ENCODE measurements around the gene ZBTB32. TPM values are rescaled to one million over a fixed set of nuclear protein-coding genes. Genes with fewer than 3 reads are reported as not detected.
A peak's percentile ranks its signal among the peaks of the same experiment; 100 is the strongest.

Gene ZBTB32
- total RNA-seq, 2 experiments from 2014 or later = 2.2 to 3.3 TPM

DNA sequence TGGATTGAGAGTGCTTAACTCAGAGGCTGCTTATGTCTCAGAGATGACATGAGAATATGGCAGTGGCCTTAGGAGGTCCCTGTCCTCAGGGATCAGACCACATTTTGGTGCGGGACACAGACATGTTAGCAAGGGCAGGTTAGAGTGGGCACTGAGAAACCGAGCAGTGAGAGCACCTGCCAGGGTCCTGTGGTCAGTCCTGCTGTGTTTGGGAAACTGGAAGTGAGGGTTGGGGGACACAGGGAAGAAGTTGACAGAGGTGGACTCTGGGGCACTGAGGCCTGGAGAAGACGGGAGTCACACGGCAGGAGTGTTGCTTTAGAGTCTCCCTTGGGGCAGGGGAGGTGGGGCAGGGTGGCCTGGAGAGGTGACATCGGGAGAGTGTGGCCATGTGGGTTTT, 30.5 kb downstream of the ZBTB32 start:
- DNase-seq (no peak), ATAC-seq (ENCODE audit: poor library complexity) (no peak)
- Histone ChIP-seq H3K36me3 (ENCODE audit: insufficient read depth, low read length) (peaks cover 84% of the 10 kb centered on the region), H3K4me1 (ENCODE audit: insufficient read depth, low read length) (peaks cover 21% of the 10 kb centered on the region), H3K4me3 (ENCODE audit: low read length) (no peak overlapping the region), H3K9me3 (ENCODE audit: control insufficient read depth in 1 of 2, insufficient read depth in 1 of 2, low read length in 2 of 2) (no peaks in the 10 kb centered on the region), H3K27me3 (ENCODE audit: control insufficient read depth in 1 of 2, insufficient read depth in 2 of 2, low read length in 2 of 2) (no peaks in the 10 kb centered on the region), H3K27ac (ENCODE audit: low read depth in 1 of 2, low read length in 2 of 2) (no peak overlapping the region)
- intact Hi-C loops (cut with DNase I, micrococcal nuclease) = no loop called here
- Mint-ChIP-seq H3K9me3 (no peaks in the 10 kb centered on the region), H3K27ac (peak overlapping the region; percentile 69), H3K36me3 (ENCODE audit: low read depth) (peaks cover 71% of the 10 kb centered on the region), H3K27me3 (no peaks in the 10 kb centered on the region), H3K4me3 (peak overlapping the region; percentile 20), H3K4me1 (ENCODE audit: low read depth) (peaks cover 29% of the 10 kb centered on the region)
- POLR2A ChIA-PET = interaction anchor here (1.2 to 2.1 kb wide), 2 partner anchors 9 to 13 kb away, joined by 4 to 7 read pairs; no protein-coding TSS in a partner anchor
- TF ChIP-seq, protein P1, sequence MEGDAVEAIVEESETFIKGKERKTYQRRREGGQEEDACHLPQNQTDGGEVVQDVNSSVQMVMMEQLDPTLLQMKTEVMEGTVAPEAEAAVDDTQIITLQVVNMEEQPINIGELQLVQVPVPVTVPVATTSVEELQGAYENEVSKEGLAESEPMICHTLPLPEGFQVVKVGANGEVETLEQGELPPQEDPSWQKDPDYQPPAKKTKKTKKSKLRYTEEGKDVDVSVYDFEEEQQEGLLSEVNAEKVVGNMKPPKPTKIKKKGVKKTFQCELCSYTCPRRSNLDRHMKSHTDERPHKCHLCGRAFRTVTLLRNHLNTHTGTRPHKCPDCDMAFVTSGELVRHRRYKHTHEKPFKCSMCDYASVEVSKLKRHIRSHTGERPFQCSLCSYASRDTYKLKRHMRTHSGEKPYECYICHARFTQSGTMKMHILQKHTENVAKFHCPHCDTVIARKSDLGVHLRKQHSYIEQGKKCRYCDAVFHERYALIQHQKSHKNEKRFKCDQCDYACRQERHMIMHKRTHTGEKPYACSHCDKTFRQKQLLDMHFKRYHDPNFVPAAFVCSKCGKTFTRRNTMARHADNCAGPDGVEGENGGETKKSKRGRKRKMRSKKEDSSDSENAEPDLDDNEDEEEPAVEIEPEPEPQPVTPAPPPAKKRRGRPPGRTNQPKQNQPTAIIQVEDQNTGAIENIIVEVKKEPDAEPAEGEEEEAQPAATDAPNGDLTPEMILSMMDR (IDR thresholded peaks at IDR 0.05) = no peak
- CTCF ChIA-PET = no interaction called here

DNA sequence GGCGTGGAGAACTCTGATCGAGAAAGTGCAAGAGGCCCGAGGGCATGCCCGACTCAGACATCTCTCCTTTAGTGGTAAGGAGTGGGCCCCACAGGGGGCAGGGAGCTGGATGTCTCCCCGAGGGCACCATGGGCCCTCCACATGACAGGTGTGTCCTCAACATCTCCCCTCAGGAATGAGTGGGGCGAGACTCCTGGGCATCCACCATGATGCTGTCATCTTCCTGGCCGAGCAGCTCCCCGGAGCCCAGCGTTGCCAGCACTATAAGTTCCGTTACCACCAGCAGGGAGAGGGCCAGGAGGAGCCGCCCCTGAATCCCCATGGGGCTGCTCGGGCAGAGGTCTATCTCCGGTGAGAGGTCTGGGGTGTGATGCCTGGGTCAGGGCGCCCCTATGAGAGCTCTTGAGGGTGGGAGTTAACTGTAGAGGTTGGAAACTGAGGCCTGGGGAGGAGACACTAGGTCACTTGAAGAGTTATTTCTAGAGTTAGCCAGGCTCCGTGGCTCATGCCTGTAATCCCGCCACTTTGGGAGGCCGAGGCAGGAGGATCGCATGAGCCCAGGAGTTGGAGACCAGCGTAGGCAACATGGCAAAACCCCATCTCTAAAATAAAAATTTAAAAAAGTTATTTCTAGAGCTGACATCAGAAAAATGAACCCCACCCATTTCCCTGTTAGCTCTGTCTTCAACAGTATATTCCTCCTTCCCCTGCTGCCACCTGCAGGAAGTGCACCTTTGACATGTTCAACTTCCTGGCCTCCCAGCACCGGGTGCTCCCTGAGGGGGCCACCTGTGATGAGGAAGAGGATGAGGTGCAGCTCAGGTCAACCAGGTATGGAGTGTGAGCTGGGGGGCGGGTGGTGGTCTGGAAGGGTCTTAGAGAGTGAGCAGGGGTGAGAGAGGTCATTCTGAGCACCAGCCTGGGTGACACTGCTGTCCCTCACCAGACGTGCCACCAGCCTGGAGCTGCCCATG, 32.8 kb downstream of the ZBTB32 start:
- CTCF ChIA-PET = interaction anchor here (1.2 kb wide), 1 partner anchor 36 kb away, joined by 4 read pairs; no protein-coding TSS in a partner anchor
- H3K4me3 Mint-ChIP-seq = peak overlapping the region; percentile 88
- Histone ChIP-seq H3K4me1 (ENCODE audit: insufficient read depth, low read length) (peaks cover 41% of the 10 kb centered on the region), H3K9me3 (ENCODE audit: control insufficient read depth in 1 of 2, insufficient read depth in 1 of 2, low read length in 2 of 2) (no peaks in the 10 kb centered on the region), H3K27ac (ENCODE audit: low read depth in 1 of 2, low read length in 2 of 2) (no peak overlapping the region), H3K4me3 (ENCODE audit: low read length) (no peak overlapping the region), H3K27me3 (ENCODE audit: control insufficient read depth in 1 of 2, insufficient read depth in 2 of 2, low read length in 2 of 2) (no peaks in the 10 kb centered on the region), H3K36me3 (ENCODE audit: insufficient read depth, low read length) (peaks cover 61% of the 10 kb centered on the region)
- peaks cover 61% of the 10 kb centered on the region for H3K36me3 Mint-ChIP-seq (ENCODE audit: low read depth)
- H3K4me1 Mint-ChIP-seq (ENCODE audit: low read depth) = peaks cover 41% of the 10 kb centered on the region
- H3K27ac Mint-ChIP-seq = peak overlapping the region; percentile 83
- H3K27me3 Mint-ChIP-seq = no peaks in the 10 kb centered on the region
- ATAC-seq (ENCODE audit: poor library complexity) = no peak
- TF ChIP-seq, protein P1 (IDR thresholded peaks at IDR 0.05) = no peak
- no peaks in the 10 kb centered on the region for H3K9me3 Mint-ChIP-seq
- DNase-seq = peak in 5 of 14 experiments; percentile 19 to 60 (median 42)
- intact Hi-C loops (cut with DNase I, micrococcal nuclease) = no loop called here
- POLR2A ChIA-PET = interaction anchor here (0.7 to 2.3 kb wide), 4 partner anchors 11 to 97 kb away, joined by 3 to 12 read pairs (median 6); partner anchors contain the start of genes KMT2B and LIN37

DNA sequence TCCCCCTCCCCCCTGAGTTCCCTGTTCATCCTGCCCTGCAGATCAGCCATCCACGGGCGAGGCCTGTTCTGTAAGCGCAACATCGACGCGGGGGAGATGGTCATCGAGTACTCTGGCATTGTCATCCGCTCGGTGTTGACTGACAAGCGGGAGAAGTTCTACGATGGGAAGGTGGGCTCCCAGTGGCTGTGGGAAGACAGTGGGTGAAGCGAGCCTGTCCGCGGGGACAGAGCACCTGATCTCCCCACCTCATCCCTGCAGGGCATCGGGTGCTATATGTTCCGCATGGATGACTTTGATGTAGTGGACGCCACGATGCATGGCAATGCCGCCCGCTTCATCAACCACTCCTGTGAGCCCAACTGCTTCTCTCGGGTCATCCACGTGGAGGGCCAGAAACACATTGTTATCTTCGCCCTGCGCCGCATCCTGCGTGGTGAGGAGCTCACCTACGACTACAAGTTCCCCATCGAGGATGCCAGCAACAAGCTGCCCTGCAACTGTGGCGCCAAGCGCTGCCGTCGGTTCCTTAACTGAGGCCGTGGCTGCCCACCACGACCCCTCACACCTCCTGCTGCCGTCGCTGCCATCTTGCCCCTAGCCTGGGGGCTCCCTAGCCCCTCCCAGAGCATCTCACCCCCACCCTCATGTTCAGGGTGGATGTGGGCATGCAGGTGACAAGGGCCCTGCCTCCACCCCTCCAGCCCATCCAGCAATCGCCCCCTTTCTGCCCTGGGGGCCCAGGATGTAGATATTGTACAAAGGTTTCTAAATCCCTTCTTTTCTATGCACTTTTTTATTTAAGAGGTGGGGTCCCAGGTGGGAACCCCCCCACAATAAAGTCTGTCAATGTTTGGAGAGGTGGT, 33.9 kb downstream of the ZBTB32 start:
- ChIA-PET CTCF (no interaction called here), POLR2A (interaction anchor here (1.6 to 2.4 kb wide), 4 partner anchors 10 to 36 kb away, joined by 6 to 17 read pairs (median 10); partner anchors contain the start of genes KMT2B and LIN37)
- ATAC-seq (ENCODE audit: poor library complexity) = no peak
- Histone ChIP-seq H3K9me3 (ENCODE audit: control insufficient read depth in 1 of 2, insufficient read depth in 1 of 2, low read length in 2 of 2) (no peaks in the 10 kb centered on the region), H3K36me3 (ENCODE audit: insufficient read depth, low read length) (peaks cover 53% of the 10 kb centered on the region), H3K4me3 (ENCODE audit: low read length) (no peak overlapping the region), H3K27me3 (ENCODE audit: control insufficient read depth in 1 of 2, insufficient read depth in 2 of 2, low read length in 2 of 2) (no peaks in the 10 kb centered on the region), H3K4me1 (ENCODE audit: insufficient read depth, low read length) (peaks cover 52% of the 10 kb centered on the region), H3K27ac (ENCODE audit: low read depth in 1 of 2, low read length in 2 of 2) (no peak overlapping the region)
- Mint-ChIP-seq H3K9me3 (no peaks in the 10 kb centered on the region), H3K4me3 (peak overlapping the region; percentile 99), H3K4me1 (ENCODE audit: low read depth) (peaks cover 48% of the 10 kb centered on the region), H3K36me3 (ENCODE audit: low read depth) (peaks cover 65% of the 10 kb centered on the region), H3K27ac (peak overlapping the region; percentile 27), H3K27me3 (no peaks in the 10 kb centered on the region)
- intact Hi-C loops (cut with DNase I, micrococcal nuclease) = no loop called here
- no peak for DNase-seq
- TF ChIP-seq, protein P1 (IDR thresholded peaks at IDR 0.05) = no peak

Data from CD4-positive, alpha-beta T cell (primary cell).